GM23338 (cell line): ENCODE results near the gene ZNF71. TPM values are rescaled to one million over a fixed set of nuclear protein-coding genes. Genes with fewer than 3 reads are reported as not detected.

Experiments
- CREB1 ChIP-seq: fragments of 250-450 bp; sonication (Bioruptor Pico); IDR thresholded peaks from 2 replicates; pipeline ENCODE4 v1.5.0; 2020; ENCODE audit warnings: low read depth, mild to moderate bottlenecking, moderate library complexity
- ETS1 ChIP-seq: IDR thresholded peaks from 2 replicates; pipeline ENCODE4 v1.6.1; 2016; ENCODE audit warnings: antibody characterized with exemption
- EZH2 ChIP-seq: fragments of 200-600 bp; sonication (generic); IDR thresholded peaks from one replicate; pipeline ENCODE4 v1.8.0; 2017; ENCODE audit warnings: antibody characterized with exemption, mild to moderate bottlenecking, low read depth; ENCODE audit not compliant: unreplicated experiment
- NANOG ChIP-seq: IDR thresholded peaks from 2 replicates; pipeline ENCODE4 v1.6.1; 2016; ENCODE audit warnings: antibody characterized with exemption, borderline replicate concordance
- ZNF331 ChIP-seq: fragments of 250-450 bp; sonication (Bioruptor Pico); IDR thresholded peaks from 2 replicates; pipeline ENCODE4 v1.5.0; 2020; ENCODE audit warnings: low read depth, mild to moderate bottlenecking, moderate library complexity
- polyA plus RNA-seq: library from polyadenylated mRNA; unstranded; fragments of >200 nt; fragmentation: Nextera tagmentation; extraction: Ambion mirVana; gene quantifications from 2 replicates; pipeline ENCODE4 v1.2.1, GENCODE V29; 2016
- total RNA-seq: library from RNA; depleted of rRNA; stranded (reverse); fragments of >200 nt; shearing (Covaris generic); gene quantifications from 2 replicates; pipeline ENCODE4 v1.2.3, GENCODE V29; 2014
- TF ChIP-seq, protein P1 (sequence below): fragments of 250-450 bp; sonication (Bioruptor Pico); IDR thresholded peaks from 2 replicates; pipeline ENCODE4 v1.5.0; 2020; ENCODE audit warnings: mild to moderate bottlenecking, moderate library complexity
- TF ChIP-seq, protein P2 (sequence below), 2 experiments: fragments of 200-600 bp in 1 of 2; sonication (generic) in 1 of 2; conservative IDR thresholded peaks; 2 replicates each; pipeline versions ENCODE4 v1.5.1 to v1.6.1; 2016 to 2017; ENCODE audit warnings: antibody characterized with exemption in 2 of 2, low read depth in 2 of 2, mild to moderate bottlenecking in 2 of 2, moderate library complexity in 1 of 2
- TF ChIP-seq, protein P3 (sequence below): IDR thresholded peaks from one replicate; pipeline ENCODE4 v1.6.1; 2018; ENCODE audit warnings: antibody characterized with exemption; ENCODE audit not compliant: unreplicated experiment

ZNF71 gene
- total and polyA plus RNA-seq, 2 experiments from 2014 or later = 4.7 to 13.2 TPM

- TF ChIP-seq, protein P1, sequence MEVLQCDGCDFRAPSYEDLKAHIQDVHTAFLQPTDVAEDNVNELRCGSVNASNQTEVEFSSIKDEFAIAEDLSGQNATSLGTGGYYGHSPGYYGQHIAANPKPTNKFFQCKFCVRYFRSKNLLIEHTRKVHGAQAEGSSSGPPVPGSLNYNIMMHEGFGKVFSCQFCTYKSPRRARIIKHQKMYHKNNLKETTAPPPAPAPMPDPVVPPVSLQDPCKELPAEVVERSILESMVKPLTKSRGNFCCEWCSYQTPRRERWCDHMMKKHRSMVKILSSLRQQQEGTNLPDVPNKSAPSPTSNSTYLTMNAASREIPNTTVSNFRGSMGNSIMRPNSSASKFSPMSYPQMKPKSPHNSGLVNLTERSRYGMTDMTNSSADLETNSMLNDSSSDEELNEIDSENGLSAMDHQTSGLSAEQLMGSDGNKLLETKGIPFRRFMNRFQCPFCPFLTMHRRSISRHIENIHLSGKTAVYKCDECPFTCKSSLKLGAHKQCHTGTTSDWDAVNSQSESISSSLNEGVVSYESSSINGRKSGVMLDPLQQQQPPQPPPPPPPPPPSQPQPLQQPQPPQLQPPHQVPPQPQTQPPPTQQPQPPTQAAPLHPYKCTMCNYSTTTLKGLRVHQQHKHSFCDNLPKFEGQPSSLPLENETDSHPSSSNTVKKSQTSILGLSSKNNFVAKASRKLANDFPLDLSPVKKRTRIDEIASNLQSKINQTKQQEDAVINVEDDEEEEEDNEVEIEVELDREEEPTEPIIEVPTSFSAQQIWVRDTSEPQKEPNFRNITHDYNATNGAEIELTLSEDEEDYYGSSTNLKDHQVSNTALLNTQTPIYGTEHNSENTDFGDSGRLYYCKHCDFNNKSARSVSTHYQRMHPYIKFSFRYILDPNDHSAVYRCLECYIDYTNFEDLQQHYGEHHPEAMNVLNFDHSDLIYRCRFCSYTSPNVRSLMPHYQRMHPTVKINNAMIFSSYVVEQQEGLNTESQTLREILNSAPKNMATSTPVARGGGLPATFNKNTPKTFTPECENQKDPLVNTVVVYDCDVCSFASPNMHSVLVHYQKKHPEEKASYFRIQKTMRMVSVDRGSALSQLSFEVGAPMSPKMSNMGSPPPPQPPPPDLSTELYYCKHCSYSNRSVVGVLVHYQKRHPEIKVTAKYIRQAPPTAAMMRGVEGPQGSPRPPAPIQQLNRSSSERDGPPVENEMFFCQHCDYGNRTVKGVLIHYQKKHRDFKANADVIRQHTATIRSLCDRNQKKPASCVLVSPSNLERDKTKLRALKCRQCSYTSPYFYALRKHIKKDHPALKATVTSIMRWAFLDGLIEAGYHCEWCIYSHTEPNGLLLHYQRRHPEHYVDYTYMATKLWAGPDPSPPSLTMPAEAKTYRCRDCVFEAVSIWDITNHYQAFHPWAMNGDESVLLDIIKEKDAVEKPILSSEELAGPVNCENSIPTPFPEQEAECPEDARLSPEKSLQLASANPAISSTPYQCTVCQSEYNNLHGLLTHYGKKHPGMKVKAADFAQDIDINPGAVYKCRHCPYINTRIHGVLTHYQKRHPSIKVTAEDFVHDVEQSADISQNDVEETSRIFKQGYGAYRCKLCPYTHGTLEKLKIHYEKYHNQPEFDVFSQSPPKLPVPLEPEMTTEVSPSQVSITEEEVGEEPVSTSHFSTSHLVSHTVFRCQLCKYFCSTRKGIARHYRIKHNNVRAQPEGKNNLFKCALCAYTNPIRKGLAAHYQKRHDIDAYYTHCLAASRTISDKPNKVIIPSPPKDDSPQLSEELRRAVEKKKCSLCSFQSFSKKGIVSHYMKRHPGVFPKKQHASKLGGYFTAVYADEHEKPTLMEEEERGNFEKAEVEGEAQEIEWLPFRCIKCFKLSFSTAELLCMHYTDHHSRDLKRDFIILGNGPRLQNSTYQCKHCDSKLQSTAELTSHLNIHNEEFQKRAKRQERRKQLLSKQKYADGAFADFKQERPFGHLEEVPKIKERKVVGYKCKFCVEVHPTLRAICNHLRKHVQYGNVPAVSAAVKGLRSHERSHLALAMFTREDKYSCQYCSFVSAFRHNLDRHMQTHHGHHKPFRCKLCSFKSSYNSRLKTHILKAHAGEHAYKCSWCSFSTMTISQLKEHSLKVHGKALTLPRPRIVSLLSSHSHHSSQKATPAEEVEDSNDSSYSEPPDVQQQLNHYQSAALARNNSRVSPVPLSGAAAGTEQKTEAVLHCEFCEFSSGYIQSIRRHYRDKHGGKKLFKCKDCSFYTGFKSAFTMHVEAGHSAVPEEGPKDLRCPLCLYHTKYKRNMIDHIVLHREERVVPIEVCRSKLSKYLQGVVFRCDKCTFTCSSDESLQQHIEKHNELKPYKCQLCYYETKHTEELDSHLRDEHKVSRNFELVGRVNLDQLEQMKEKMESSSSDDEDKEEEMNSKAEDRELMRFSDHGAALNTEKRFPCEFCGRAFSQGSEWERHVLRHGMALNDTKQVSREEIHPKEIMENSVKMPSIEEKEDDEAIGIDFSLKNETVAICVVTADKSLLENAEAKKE = no peak
- TF ChIP-seq ETS1 = peak; percentile 86
- TF ChIP-seq NANOG = no peak
- no peak for TF ChIP-seq EZH2
- TF ChIP-seq, protein P2, sequence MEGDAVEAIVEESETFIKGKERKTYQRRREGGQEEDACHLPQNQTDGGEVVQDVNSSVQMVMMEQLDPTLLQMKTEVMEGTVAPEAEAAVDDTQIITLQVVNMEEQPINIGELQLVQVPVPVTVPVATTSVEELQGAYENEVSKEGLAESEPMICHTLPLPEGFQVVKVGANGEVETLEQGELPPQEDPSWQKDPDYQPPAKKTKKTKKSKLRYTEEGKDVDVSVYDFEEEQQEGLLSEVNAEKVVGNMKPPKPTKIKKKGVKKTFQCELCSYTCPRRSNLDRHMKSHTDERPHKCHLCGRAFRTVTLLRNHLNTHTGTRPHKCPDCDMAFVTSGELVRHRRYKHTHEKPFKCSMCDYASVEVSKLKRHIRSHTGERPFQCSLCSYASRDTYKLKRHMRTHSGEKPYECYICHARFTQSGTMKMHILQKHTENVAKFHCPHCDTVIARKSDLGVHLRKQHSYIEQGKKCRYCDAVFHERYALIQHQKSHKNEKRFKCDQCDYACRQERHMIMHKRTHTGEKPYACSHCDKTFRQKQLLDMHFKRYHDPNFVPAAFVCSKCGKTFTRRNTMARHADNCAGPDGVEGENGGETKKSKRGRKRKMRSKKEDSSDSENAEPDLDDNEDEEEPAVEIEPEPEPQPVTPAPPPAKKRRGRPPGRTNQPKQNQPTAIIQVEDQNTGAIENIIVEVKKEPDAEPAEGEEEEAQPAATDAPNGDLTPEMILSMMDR (conservative IDR thresholded peaks at IDR 0.05; ENCODE audit: low read depth in 2 of 2) = no peak
- 0 out of 2 replicates have a peak, but pooled peaks have one; percentile 25 for TF ChIP-seq CREB1 (CRISPR knock-in tag)
- TF ChIP-seq, protein P3, sequence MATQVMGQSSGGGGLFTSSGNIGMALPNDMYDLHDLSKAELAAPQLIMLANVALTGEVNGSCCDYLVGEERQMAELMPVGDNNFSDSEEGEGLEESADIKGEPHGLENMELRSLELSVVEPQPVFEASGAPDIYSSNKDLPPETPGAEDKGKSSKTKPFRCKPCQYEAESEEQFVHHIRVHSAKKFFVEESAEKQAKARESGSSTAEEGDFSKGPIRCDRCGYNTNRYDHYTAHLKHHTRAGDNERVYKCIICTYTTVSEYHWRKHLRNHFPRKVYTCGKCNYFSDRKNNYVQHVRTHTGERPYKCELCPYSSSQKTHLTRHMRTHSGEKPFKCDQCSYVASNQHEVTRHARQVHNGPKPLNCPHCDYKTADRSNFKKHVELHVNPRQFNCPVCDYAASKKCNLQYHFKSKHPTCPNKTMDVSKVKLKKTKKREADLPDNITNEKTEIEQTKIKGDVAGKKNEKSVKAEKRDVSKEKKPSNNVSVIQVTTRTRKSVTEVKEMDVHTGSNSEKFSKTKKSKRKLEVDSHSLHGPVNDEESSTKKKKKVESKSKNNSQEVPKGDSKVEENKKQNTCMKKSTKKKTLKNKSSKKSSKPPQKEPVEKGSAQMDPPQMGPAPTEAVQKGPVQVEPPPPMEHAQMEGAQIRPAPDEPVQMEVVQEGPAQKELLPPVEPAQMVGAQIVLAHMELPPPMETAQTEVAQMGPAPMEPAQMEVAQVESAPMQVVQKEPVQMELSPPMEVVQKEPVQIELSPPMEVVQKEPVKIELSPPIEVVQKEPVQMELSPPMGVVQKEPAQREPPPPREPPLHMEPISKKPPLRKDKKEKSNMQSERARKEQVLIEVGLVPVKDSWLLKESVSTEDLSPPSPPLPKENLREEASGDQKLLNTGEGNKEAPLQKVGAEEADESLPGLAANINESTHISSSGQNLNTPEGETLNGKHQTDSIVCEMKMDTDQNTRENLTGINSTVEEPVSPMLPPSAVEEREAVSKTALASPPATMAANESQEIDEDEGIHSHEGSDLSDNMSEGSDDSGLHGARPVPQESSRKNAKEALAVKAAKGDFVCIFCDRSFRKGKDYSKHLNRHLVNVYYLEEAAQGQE = no peak
- no peak for TF ChIP-seq ZNF331 (CRISPR knock-in tag)
Observed at GRCh38 chr19:56567274-56568120, 27.6 kb upstream of the ZNF71 start, which contains the start of gene ZNF470 (continued).
